MG63 (cell line): Measurements from ENCODE around the gene C1orf146. TPM values are rescaled to one million over a fixed set of nuclear protein-coding genes. Genes with fewer than 3 reads are reported as not detected.
"Not testable (repeated sequence)": the region's sequence is repeated elsewhere in the genome, so short reads cannot be mapped to it uniquely, and the experiment has no call there.

Experiments
- DNase-seq: peaks from one replicate; pipeline ENCODE4 v3.0.0-alpha.2; 2020
- H3K27me3 ChIP-seq: fragments of 250-450 bp; sonication (Bioruptor Pico); 2 replicates; pipeline ENCODE4 v1.5.1; 2020; ENCODE audit warnings: mild to moderate bottlenecking, moderate library complexity
- H3K36me3 ChIP-seq: fragments of 250-450 bp; sonication (Bioruptor Pico); 2 replicates; pipeline ENCODE4 v1.5.1; 2020; ENCODE audit warnings: mild to moderate bottlenecking, moderate library complexity
- H3K4me3 ChIP-seq: fragments of 250-450 bp; sonication (Bioruptor Pico); 2 replicates; pipeline ENCODE4 v1.5.1; 2020; ENCODE audit warnings: mild to moderate bottlenecking, moderate library complexity
- H3K9me3 ChIP-seq: fragments of 250-450 bp; sonication (Bioruptor Pico); 2 replicates; pipeline ENCODE4 v1.5.1; 2020; ENCODE audit warnings: mild to moderate bottlenecking, moderate library complexity
- total RNA-seq: library from RNA; depleted of rRNA; stranded (reverse); fragments of >200 nt; shearing (Covaris generic); gene quantifications from 2 replicates; pipeline ENCODE4 v1.2.3, GENCODE V29; 2014; ENCODE audit warnings: low replicate concordance; rRNA removed

The C1orf146 gene
- total RNA-seq, 1 experiment from 2014 or later: not detected

DNA sequence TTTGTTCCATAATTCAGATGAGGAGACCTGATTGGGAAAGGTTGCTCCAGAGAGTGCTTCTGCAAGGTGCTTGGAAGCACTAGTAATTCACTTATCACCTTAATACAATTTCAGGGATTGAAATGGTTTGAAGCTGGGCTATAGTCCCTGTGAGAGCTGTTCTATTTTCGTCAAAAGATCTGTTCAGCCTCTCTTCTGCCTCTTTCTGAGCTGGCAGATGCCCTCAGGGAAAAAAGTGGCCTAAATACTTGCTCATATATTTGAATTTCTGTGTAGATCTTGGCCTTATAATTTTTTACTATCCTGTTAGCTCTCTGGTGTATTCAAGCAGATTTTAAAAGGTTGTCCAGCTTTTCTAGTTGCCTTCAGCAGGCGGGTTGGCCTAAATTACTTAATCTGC lies 22.3 kb downstream of the C1orf146 start:
- Histone ChIP-seq H3K9me3 (no peaks in the 10 kb centered on the region), H3K4me3 (no peak overlapping the region), H3K27me3 (no peaks in the 10 kb centered on the region), H3K36me3 (0 out of 2 replicates have a peak, but pooled peaks cover under 1% of the 10 kb centered on the region)
- no peak for DNase-seq

- Histone ChIP-seq H3K27me3 (no peaks in the 10 kb centered on the region), H3K9me3 (no peaks in the 10 kb centered on the region), H3K4me3 (no peak overlapping the region), H3K36me3 (0 out of 2 replicates have a peak, but pooled peaks cover 7% of the 10 kb centered on the region)
- DNase-seq: no peak
These were observed 26.7 kb downstream of the C1orf146 start for GRCh38 chr1:92244376-92244775.

DNA sequence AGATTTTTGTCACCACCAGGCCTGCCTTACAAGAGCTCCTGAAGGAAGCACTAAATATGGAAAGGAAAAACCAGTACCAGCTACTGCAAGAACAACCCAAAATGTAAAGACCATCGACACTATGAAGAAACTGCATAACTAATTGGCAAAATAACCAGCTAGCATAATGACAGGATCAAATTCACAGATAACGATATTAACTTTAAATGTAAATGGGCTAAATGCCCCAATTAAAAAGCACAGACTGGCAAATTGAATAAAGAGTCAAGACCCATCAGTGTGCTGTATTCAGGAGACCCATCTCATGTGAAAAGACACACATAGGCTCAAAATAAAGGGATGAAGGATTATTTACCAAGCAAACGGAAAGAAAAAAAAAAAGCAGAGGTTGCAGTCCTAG lies 37.0 kb downstream of the C1orf146 start:
- not testable (repeated sequence) for DNase-seq, H3K9me3 ChIP-seq, H3K4me3 ChIP-seq, H3K27me3 ChIP-seq
- peaks cover 29% of the 10 kb centered on the region for H3K36me3 ChIP-seq

- DNase-seq: no peak
- peaks cover 7% of the 10 kb centered on the region for H3K9me3 ChIP-seq
- peaks cover 36% of the 10 kb centered on the region for H3K36me3 ChIP-seq
- H3K4me3 ChIP-seq: no peak overlapping the region
- no peaks in the 10 kb centered on the region for H3K27me3 ChIP-seq
These were observed 41.6 kb downstream of the C1orf146 start for GRCh38 chr1:92259350-92259749.

- Histone ChIP-seq H3K27me3 (no peaks in the 10 kb centered on the region), H3K36me3 (peaks cover 33% of the 10 kb centered on the region), H3K4me3 (no peak overlapping the region), H3K9me3 (no peaks in the 10 kb centered on the region; the same call in 1 of the 2 replicates)
- no peak for DNase-seq
These were observed 44.8 kb downstream of the C1orf146 start for GRCh38 chr1:92262516-92262915.

GRCh38 chr1:92273039-92273438 lies 55.3 kb downstream of the C1orf146 start:
- H3K9me3 ChIP-seq: peaks cover 2% of the 10 kb centered on the region; the same call in 1 of the 2 replicates
- no peaks in the 10 kb centered on the region for H3K27me3 ChIP-seq
- DNase-seq: no peak
- H3K4me3 ChIP-seq: no peak overlapping the region
- H3K36me3 ChIP-seq: peaks cover 39% of the 10 kb centered on the region

DNA sequence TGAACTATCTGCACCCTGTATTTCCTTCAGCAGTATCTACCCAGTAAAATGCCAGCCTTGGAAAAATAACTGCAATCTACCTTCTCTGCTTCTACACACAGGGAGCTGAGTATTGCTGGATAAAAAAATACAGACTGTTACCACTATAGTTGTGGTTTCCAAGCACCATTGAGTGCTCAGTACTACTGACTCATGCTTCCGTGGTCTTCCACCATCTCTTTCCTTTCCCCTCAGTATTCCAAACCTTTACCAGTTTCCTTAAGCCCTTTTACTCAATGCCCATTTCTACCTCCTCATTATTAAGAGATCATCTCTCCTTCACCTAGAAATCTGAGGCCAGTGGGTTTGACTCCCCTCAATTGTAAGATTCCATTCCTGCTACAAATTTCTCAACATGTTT lies 57.2 kb downstream of the C1orf146 start:
- Histone ChIP-seq H3K27me3 (no peaks in the 10 kb centered on the region), H3K4me3 (no peak overlapping the region), H3K36me3 (peaks cover 33% of the 10 kb centered on the region), H3K9me3 (peaks cover 2% of the 10 kb centered on the region; the same call in 1 of the 2 replicates)
- DNase-seq: no peak

DNA sequence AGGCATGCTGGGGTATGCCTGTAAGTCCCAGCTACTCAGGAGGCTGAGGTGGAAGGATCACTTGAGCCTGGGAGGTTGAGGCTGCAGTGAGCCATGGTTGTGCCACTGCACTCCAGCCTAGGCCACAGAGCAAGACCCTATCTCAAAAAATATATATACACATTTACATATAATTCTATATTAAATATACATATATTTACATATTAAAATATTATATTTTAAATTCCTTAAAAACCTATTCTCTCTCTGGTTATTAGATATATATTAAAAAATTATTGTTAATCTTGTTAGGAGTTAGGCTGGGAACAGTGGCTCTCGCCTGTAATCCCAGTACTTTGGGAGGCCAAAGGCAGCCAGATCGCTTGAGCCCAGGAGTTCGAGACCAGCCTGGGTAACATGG lies 58.4 kb downstream of the C1orf146 start:
- Histone ChIP-seq H3K4me3 (no peak overlapping the region), H3K9me3 (peaks cover 2% of the 10 kb centered on the region; the same call in 1 of the 2 replicates), H3K36me3 (peaks cover 33% of the 10 kb centered on the region), H3K27me3 (no peaks in the 10 kb centered on the region)
- no peak for DNase-seq

DNA sequence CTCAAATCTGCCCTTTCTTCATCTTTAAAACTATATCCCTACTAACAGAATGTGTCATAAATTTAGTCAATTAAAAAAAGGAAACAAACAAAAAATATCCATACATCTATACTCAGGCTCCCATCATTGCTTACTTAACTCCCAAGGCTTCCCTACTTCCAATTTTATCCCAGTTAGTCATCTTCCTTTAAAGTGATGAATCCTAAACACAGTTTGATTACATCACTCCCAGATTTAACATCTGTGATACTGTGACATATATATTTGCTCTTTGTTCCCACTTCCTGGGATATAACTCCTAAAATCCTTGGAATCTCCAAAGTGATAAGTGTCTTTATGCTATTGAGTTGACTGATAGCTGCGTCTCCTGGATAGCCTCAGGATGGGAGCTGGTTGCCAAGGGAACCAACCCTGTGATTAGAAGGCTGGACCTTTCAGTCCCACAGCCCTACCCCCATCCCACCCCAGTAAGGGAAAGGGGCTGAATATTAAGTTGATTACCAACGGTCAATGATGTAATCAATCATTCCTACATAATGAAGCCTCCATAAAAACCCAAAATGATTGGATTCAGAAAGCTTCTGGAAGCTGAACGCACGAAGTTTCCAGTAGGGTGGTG lies 59.5 kb downstream of the C1orf146 start:
- peaks cover 37% of the 10 kb centered on the region for H3K36me3 ChIP-seq
- H3K27me3 ChIP-seq: no peaks in the 10 kb centered on the region
- H3K9me3 ChIP-seq: peaks cover under 1% of the 10 kb centered on the region; the same call in 1 of the 2 replicates
- DNase-seq: no peak
- no peak overlapping the region for H3K4me3 ChIP-seq

DNA sequence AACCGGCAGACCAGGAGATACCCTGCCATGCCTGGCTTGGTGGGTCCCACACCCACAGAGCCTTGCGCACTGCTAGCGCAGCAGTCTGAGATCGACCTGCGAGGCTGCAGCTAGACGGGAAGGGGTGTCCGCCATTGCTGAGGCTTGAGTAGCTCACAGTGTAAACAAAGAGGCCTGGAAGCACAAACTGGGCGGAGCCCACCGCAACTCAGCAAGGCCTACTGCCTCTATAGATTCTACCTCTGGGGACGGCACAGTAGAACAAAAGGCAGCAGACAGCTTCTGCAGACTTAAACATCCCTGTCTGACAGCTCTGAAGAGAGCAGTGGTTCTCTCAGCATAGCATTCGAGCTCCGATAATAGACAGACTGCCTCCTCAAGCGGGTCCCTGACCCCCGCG lies 62.1 kb downstream of the C1orf146 start:
- DNase-seq, H3K27me3 ChIP-seq, H3K4me3 ChIP-seq, H3K9me3 ChIP-seq: not testable (repeated sequence)
- H3K36me3 ChIP-seq: peaks cover 30% of the 10 kb centered on the region

DNA sequence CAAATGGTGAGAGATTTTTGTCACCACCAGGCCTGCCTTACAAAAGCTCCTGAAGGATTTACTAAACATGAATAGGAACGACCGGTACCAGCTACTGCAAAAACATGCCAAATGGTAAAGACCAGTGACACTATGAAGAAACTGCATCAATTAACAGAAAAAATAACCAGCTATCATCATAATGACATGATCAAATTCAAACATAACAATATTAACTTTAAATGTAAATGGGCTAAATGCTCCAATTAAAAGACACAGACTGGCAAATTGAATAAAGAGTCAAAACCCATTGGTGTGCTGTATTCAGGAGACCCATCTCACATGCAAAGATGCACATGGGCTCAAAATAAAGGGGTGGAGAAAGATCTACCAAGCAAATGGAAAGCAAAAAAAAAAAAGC lies 63.7 kb downstream of the C1orf146 start:
- peaks cover 28% of the 10 kb centered on the region for H3K36me3 ChIP-seq
- not testable (repeated sequence) for DNase-seq, H3K27me3 ChIP-seq, H3K9me3 ChIP-seq, H3K4me3 ChIP-seq

DNA sequence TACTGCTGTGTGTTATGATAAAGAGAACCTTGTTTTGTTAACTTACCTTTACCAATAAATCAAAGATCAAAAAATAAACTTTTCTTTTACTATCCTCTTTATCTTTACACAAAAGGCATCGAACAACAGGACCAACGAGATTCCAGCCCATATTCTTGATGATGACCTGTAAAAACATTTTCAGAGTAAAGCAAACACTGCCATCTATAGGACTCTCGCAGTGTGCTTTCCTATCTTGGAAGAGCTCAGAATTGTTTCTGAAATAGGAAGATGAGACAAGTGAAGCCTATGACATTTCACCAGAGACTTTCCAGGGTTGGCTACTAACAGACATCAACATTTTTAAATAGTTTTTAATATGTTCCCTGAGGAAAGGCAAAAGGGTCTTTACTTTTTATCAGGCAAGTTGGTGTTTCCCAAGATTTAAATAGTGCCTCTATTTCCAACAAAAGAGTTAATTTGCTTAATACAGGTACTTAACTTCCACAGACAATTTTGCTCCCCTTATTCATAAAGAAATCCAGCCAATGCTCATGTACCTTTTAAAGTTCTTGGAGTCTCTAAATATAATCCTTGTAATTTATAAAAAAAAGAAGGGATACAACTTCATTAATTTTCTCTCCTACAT lies 73.8 kb downstream of the C1orf146 start:
- H3K9me3 ChIP-seq: no peaks in the 10 kb centered on the region
- no peaks in the 10 kb centered on the region for H3K27me3 ChIP-seq
- no peak overlapping the region for H3K4me3 ChIP-seq
- DNase-seq: no peak
- H3K36me3 ChIP-seq: peaks cover 36% of the 10 kb centered on the region

Other genes starting within 250 kb of the C1orf146 start
- not detected in 2 replicates for gene EPHX4, start 187.9 kb upstream of the C1orf146 start, total RNA-seq
- gene SETSIP, start 142.5 kb upstream of the C1orf146 start, total RNA-seq: 0.26 TPM in 1 of 2 replicates, not detected in the other
- gene BTBD8, start 137.6 kb upstream of the C1orf146 start, total RNA-seq: 0.15 and 0.99 TPM in 2 replicates
- 11.1 and 31.0 TPM in 2 replicates for gene GLMN, start 81.1 kb downstream of the C1orf146 start, total RNA-seq
- gene RPAP2, start 81.1 kb downstream of the C1orf146 start, total RNA-seq: 14.8 and 60.3 TPM in 2 replicates